Colon (tissue), 2 donors: Measurements from ENCODE around the gene ELL.

Source experiments
- FAIRE-seq: peaks from 2 replicates; lab custom pipeline; 2012; peaks lifted over from hg19 to GRCh38; lab: Jason Lieb, UNC
- donor health status: control.
- donor health status: control.

The ELL gene

GRCh38 chr19:18445262-18445948 lies 76.5 kb downstream of the ELL start:
- no peak for FAIRE-seq

GRCh38 chr19:18444513-18444912 lies 77.4 kb downstream of the ELL start:
- FAIRE-seq, result no peak

GRCh38 chr19:18443831-18444230 lies 78.0 kb downstream of the ELL start:
- FAIRE-seq, result no peak

- FAIRE-seq, result no peak
Observed at GRCh38 chr19:18443406-18443805, 78.5 kb downstream of the ELL start.

- no peak for FAIRE-seq
Observed at GRCh38 chr19:18442941-18443340, 78.9 kb downstream of the ELL start.

- no peak for FAIRE-seq
Observed at GRCh38 chr19:18441804-18442788, 79.8 kb downstream of the ELL start.

GRCh38 chr19:18440936-18441803 lies 80.7 kb downstream of the ELL start:
- no peak for FAIRE-seq

GRCh38 chr19:18440415-18440877 lies 81.4 kb downstream of the ELL start:
- no peak for FAIRE-seq

GRCh38 chr19:18439910-18440237 lies 82.0 kb downstream of the ELL start:
- FAIRE-seq, result no peak

GRCh38 chr19:18439025-18439909 lies 82.6 kb downstream of the ELL start:
- no peak for FAIRE-seq

GRCh38 chr19:18438331-18439024 lies 83.4 kb downstream of the ELL start:
- FAIRE-seq, result no peak

GRCh38 chr19:18437491-18438330 lies 84.2 kb downstream of the ELL start, which contains the start of gene ISYNA1:
Gene ISYNA1 (minus strand): TSS chr19:18438133. CDS start chr19:18437979, 154 bp downstream.
- no peak for FAIRE-seq

- FAIRE-seq, result no peak
Observed at GRCh38 chr19:18436671-18437490, 85.0 kb downstream of the ELL start.

GRCh38 chr19:18435842-18436670 lies 85.8 kb downstream of the ELL start:
- no peak for FAIRE-seq

- FAIRE-seq, result no peak
Observed at GRCh38 chr19:18435178-18435841, 86.6 kb downstream of the ELL start.

- no peak for FAIRE-seq
Observed at GRCh38 chr19:18434411-18435175, 87.3 kb downstream of the ELL start.
